Fibroblast of skin of left biceps (primary cell): ENCODE results near the gene CDK5.
"Not testable (repeated sequence)": the region's sequence is repeated elsewhere in the genome, so short reads cannot be mapped to it uniquely, and the experiment has no call there.

Experiments used
- DNase-seq, 2 experiments: peaks; one replicate each; pipeline ENCODE4 v3.0.0-alpha.2; 2013; ENCODE audit warnings: low read depth in 2 of 2

Gene CDK5

DNA sequence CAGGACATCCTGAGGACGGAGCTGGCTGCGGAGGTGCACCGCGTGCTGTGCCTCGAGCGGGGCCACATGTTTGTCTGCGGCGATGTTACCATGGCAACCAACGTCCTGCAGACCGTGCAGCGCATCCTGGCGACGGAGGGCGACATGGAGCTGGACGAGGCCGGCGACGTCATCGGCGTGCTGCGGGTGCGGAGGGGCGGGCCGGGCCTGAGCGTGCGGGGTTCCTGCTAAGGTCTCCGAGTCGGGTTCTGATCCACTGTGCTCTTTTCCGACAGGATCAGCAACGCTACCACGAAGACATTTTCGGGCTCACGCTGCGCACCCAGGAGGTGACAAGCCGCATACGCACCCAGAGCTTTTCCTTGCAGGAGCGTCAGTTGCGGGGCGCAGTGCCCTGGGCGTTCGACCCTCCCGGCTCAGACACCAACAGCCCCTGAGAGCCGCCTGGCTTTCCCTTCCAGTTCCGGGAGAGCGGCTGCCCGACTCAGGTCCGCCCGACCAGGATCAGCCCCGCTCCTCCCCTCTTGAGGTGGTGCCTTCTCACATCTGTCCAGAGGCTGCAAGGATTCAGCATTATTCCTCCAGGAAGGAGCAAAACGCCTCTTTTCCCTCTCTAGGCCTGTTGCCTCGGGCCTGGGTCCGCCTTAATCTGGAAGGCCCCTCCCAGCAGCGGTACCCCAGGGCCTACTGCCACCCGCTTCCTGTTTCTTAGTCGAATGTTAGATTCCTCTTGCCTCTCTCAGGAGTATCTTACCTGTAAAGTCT is 43.8 kb downstream of the CDK5 start:
- peak in 1 of 2 experiments; percentile 37 for DNase-seq

- DNase-seq = no peak
Measured at GRCh38 chr7:151013356-151013732, 44.4 kb downstream of the CDK5 start.

- DNase-seq = no peak
Measured at GRCh38 chr7:151012911-151013347, 44.8 kb downstream of the CDK5 start.

GRCh38 chr7:151012031-151012692 is 45.5 kb downstream of the CDK5 start:
- DNase-seq = no peak

DNA sequence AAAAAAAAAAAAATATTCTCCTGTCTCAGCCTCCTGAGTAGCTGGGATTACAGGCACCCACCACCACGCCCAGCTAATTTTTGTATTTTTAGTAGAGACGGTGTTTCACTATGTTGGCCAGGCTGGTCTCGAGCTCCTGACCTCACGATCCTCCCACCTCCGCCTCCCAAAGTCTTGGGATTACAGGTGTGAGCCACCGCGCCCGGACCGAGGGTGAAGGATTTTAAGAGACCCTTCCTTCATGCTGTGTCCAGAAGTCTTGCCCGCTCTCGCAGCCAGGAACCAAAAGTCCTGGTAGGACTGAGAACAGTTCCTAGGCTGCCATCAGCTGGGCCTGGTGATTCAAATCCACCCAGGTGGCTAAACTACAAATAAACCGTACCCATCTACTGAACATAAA is 46.1 kb downstream of the CDK5 start:
- DNase-seq = not testable (repeated sequence)

DNA sequence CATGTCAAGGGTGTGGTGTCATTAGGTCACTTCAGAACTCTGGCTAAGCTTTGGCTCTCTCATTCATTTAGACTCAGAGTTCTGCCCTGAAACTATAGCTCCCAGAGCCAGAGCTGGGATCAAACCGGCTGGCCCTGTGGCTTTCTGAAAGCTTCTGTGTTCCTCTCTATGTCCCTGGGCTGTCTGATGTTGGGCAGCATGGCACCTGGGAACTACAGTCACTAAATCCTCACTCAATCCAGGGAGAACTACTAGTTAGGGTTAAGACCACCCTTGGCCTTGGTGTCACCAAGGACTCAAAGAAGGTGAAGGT is 46.6 kb downstream of the CDK5 start:
- no peak for DNase-seq

DNA sequence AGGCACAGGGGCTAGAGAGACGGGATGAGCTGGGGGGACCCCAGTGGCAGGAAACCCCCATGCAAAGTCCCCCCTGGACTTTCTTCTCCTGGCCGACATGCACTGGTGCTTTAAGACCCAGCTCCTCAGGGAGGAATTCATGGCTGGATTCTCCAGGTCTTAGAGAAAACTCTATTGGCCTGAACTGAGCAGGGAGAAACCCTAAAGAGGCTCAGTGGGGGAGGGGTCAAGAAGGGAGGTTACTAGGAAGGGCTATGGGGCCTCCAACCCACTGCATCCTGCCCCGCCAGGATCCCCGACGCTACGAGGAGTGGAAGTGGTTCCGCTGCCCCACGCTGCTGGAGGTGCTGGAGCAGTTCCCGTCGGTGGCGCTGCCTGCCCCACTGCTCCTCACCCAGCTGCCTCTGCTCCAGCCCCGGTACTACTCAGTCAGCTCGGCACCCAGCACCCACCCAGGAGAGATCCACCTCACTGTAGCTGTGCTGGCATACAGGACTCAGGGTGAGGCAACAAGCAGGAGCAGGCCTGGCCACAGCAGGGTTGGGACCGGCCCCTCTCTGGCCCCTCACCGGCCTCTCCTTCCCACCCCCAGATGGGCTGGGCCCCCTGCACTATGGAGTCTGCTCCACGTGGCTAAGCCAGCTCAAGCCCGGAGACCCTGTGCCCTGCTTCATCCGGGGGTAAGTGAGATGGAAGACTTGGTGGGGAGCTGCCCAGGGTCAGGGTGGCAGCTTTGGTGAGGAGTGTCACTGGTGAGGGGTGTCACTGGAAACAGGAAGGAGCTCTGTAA is 47.2 kb downstream of the CDK5 start:
- DNase-seq = no peak

- DNase-seq = no peak
Measured at GRCh38 chr7:151010037-151010306, 47.7 kb downstream of the CDK5 start.

DNA sequence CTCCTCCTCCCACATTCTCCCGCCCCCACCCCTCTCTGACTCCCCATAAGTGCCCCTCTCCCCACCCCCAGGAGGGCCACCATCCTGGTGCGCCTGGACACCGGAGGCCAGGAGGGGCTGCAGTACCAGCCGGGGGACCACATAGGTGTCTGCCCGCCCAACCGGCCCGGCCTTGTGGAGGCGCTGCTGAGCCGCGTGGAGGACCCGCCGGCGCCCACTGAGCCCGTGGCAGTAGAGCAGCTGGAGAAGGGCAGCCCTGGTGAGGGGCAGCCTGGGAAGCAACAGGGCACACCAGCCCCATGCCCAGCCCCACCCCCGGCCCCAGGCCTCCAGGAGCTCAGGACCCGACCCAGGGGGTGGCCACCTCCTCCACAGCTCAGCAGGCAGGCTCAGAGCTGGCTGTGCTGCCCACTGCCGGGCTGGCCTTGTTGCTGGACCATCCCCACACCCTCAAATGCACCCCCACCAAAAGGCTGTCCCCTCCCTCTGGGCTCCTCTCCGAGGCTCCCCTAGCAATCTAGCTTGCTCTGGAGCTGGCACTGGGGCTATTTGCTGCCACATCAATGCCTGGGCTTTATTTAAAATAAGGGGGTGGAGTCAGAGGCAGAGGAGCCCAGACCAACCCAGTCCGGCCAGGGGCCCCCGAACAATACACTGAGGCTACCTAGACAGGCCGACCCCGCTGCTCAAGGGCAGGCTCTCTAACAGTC is 48.2 kb downstream of the CDK5 start:
- no peak for DNase-seq

DNA sequence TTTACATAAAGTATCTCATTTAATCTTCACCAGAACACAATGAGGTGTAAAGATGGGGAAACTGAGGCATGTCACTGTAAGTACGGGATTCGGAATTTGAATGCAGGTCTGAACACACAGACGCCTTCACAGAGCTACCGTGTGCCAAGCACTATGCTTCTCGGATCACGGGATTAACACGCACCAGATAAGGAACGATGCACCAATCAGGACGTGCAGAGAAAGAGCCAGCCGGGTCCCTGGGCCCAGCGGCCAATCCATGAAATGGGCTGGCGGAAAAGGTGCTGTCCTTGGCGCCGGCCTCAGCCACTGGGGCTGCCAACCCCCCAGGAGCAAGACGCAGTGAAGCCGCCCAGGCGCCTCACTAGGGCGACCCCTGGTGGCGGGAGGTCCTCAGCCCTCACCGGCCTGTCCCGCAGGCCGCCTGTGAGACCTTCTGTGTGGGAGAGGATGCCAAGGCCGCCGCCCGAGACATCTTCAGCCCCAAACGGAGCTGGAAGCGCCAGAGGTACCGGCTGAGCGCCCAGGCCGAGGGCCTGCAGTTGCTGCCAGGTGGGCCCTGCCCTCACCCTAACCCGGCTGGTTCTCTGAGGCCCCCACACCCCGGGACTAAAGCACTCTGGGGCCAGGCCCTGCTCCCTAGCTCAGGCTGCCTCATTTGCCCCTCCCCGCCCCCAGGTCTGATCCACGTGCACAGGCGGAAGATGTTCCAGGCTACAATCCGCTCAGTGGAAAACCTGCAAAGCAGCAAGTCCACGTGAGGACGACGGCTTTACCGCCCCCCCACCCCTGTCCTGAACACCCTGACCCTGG is 49.0 kb downstream of the CDK5 start:
- no peak for DNase-seq

DNA sequence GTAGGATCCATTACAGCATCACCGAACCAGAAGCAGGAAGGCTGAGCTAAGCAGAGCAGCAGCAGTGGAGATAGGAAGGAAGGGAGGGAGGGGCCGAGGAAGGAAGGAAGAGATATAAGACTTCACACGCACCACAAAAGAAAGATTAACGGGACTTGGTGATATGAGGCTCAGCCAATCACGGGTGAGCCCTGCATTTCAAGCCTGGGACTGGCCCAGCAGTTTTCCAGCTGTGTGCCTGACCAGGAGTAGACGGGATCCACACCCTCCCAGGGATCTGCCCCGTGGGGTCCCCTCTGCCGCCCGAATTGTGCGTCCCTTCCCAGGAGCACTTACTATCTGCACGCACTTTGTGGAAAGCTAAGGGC is 49.6 kb downstream of the CDK5 start:
- no peak for DNase-seq

DNA sequence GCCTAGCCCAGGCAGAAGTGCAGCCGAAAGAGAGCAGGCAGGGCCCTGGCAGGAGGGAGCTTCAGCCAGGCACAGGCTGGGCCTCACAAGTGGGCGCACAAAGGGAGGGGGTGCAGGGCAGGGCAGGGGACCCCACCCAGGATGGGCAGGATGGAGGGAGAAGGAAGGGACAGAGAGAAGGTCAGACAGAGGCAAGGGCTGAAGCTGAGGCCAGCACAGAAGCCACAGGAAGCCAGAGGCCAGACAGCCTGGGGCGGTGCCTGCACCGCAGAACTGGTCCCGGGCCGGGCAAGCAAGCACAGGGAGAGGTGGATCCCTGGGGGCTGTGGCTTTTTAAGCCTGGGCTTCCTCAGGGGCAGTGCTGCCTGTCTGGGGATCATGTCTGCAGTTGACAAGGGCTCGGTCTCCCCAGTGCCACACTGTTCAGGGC is 50.2 kb downstream of the CDK5 start:
- DNase-seq = no peak

DNA sequence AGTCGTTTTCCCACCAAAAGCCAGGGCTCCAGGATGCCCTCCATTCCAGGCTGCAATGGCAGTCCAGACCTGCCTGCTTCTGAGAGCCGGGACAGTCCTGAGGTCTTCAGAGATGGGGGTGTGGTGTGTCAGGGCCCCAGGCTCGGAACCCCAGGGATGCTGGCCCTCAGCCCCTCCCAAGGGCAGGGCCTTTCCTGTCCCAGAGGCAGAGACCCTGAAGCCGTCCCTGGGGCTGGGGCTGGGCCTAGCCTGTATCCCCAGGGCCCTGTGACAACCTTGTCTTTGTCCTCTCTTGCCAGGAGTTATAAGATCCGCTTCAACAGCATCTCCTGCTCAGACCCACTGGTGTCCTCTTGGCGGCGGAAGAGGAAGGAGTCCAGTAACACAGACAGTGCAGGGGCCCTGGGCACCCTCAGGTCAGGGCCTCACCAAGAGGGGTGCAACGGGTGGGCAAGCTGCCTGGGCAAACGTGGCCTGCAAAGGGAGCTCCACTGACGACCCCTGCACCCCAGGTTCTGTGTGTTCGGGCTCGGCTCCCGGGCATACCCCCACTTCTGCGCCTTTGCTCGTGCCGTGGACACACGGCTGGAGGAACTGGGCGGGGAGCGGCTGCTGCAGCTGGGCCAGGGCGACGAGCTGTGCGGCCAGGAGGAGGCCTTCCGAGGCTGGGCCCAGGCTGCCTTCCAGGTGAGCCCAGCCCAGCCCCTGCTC is 51.0 kb downstream of the CDK5 start:
- no peak for DNase-seq

GRCh38 chr7:151005566-151005965 is 52.1 kb downstream of the CDK5 start:
- no peak for DNase-seq
